Muscle layer of duodenum (tissue), 2 donors: ENCODE measurements around the gene TMEFF2.

Experiments
- H3K27ac ChIP-seq: one replicate; pipeline ENCODE4 v1.7.0; 2013; ENCODE audit warnings: mild to moderate bottlenecking, low read length
- H3K27me3 ChIP-seq: one replicate; pipeline ENCODE4 v1.7.0; 2013; ENCODE audit warnings: low read depth, mild to moderate bottlenecking, control low read depth, low read length
- H3K36me3 ChIP-seq, 2 donors: one replicate each; pipeline ENCODE4 v1.7.0; 2013; ENCODE audit warnings: low read length in 2 of 2, control low read depth in 1 of 2, mild to moderate bottlenecking in 1 of 2; ENCODE audit not compliant: insufficient read depth in 2 of 2, control insufficient read depth in 1 of 2
- H3K4me1 ChIP-seq, 2 donors: one replicate each; pipeline ENCODE4 v1.7.0; 2013; ENCODE audit warnings: low read length in 2 of 2, mild to moderate bottlenecking in 2 of 2, control low read depth in 1 of 2, moderate library complexity in 1 of 2; ENCODE audit not compliant: insufficient read depth in 2 of 2, control insufficient read depth in 1 of 2
- H3K4me3 ChIP-seq, 2 donors: one replicate each; pipeline ENCODE4 v1.7.0; 2013; ENCODE audit warnings: low read length in 2 of 2, low read depth in 1 of 2, mild to moderate bottlenecking in 1 of 2
- H3K9me3 ChIP-seq, 2 donors: one replicate each; pipeline ENCODE4 v1.7.0; 2013; ENCODE audit warnings: low read length in 2 of 2, control low read depth in 1 of 2, mild to moderate bottlenecking in 1 of 2; ENCODE audit not compliant: control insufficient read depth in 1 of 2
- donor health status: healthy.

Gene TMEFF2

DNA sequence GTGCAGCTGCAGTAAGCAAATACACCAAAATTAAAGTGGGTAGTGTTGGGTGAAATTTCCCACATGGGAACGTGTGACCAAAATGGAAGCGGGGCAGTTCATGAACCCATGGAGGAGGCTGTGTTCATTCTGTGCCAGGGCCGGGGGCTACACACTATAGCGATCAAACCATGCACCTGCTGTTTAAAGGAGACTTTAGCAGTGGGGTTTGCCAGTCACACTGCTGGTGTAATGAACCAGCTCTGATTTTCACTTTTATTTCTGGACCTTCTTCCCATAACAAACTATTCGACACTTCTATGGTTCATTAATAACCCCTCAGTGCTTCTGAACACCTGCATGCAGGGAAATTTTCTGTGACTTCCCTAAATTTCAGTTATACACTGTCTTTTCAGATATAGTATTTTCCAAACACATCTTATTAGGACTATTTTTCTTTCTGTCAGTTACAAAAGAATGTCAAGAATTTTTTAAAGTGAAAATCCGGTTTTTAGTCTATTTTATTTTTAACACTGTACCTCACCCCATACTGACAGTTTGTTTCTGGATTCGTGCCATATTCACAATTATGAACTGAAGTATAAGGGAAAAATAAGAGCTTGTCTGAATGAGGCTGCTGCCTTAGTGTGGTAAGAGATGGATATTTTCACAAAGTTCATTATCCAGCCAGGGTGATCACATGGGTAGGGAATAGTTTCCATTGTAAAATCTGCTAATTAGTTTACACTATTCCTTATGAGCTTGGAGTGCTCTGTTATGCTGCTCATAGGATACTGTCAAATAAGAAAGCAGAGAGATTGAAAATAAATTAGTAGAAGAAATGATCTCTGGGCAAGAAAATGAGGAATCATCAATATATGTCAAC lies 236.5 kb downstream of the TMEFF2 start:
- H3K27ac ChIP-seq, result no peak overlapping the region

GRCh38 chr2:191954451-191954850 lies 240.3 kb downstream of the TMEFF2 start:
- no peaks in the 10 kb centered on the region for H3K36me3 ChIP-seq
- no peaks in the 10 kb centered on the region for H3K9me3 ChIP-seq
- H3K4me3 ChIP-seq, result no peak overlapping the region
- no peaks in the 10 kb centered on the region for H3K27me3 ChIP-seq
- no peak overlapping the region for H3K27ac ChIP-seq
- peaks cover 0 to 4% of the 10 kb centered on the region in 2 donors for H3K4me1 ChIP-seq

More for the DNA sequence above, 236.5 kb downstream of the TMEFF2 start:
- Histone ChIP-seq H3K27me3 (no peaks in the 10 kb centered on the region), H3K36me3 (no peaks in the 10 kb centered on the region), H3K4me3 (no peak overlapping the region), H3K9me3 (no peaks in the 10 kb centered on the region), H3K4me1 (peaks cover 0 to 4% of the 10 kb centered on the region in 2 donors)

DNA sequence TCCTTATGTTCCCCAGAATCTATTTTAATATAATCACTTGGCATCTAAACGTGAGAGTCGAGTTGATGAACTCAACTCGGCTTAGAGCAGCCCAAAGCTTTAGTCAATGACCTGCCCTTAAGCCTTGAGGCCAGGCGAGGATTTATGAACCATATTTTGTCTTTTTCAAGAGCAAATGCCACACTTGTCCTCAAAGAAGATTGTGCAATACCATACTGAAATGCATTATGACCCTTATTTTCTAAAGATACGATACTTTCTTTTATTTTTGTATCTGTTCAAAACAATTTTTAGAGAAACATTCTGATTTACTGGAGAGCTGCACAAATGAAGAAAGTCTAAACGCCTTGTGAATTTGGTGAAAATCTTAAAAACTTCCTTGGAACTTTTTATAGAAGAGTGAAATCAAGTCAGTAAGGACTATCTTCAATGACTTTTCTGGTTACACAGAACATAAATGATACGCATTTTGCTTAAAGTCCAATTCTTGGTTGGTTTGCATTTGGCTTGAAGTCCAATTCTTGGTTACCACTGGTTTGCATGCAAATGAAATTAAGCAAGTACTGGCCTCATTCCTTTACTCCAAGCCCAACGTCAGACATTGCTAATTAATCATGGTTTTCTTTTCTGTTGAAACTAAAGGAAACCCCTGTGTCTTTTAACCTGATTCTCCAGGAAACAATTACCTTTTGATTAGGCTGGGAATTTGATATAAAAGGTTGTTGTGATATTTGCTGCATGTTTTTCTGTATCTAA lies 242.0 kb downstream of the TMEFF2 start:
- H3K27ac ChIP-seq, result no peak overlapping the region

GRCh38 chr2:191951832-191952231 lies 242.9 kb downstream of the TMEFF2 start:
- no peaks in the 10 kb centered on the region for H3K9me3 ChIP-seq
- no peaks in the 10 kb centered on the region for H3K4me1 ChIP-seq
- no peak overlapping the region for H3K27ac ChIP-seq
- no peaks in the 10 kb centered on the region for H3K27me3 ChIP-seq
- H3K36me3 ChIP-seq, result no peaks in the 10 kb centered on the region
- no peak overlapping the region for H3K4me3 ChIP-seq

More for the DNA sequence above, 242.0 kb downstream of the TMEFF2 start:
- no peaks in the 10 kb centered on the region for H3K27me3 ChIP-seq
- no peaks in the 10 kb centered on the region for H3K9me3 ChIP-seq
- H3K4me3 ChIP-seq, result no peak overlapping the region
- no peaks in the 10 kb centered on the region for H3K36me3 ChIP-seq
- no peaks in the 10 kb centered on the region for H3K4me1 ChIP-seq

- no peak overlapping the region for H3K27ac ChIP-seq
Observed at GRCh38 chr2:191951376-191951775, 243.4 kb downstream of the TMEFF2 start.

GRCh38 chr2:191950132-191950874 lies 244.4 kb downstream of the TMEFF2 start:
- Histone ChIP-seq H3K9me3 (no peaks in the 10 kb centered on the region), H3K4me3 (no peak overlapping the region), H3K27me3 (no peaks in the 10 kb centered on the region), H3K4me1 (no peaks in the 10 kb centered on the region), H3K36me3 (no peaks in the 10 kb centered on the region), H3K27ac (no peak overlapping the region)

More at GRCh38 chr2:191951376-191951775, 243.4 kb downstream of the TMEFF2 start:
- Histone ChIP-seq H3K4me1 (no peaks in the 10 kb centered on the region), H3K36me3 (no peaks in the 10 kb centered on the region), H3K27me3 (no peaks in the 10 kb centered on the region), H3K9me3 (no peaks in the 10 kb centered on the region), H3K4me3 (no peak overlapping the region)

DNA sequence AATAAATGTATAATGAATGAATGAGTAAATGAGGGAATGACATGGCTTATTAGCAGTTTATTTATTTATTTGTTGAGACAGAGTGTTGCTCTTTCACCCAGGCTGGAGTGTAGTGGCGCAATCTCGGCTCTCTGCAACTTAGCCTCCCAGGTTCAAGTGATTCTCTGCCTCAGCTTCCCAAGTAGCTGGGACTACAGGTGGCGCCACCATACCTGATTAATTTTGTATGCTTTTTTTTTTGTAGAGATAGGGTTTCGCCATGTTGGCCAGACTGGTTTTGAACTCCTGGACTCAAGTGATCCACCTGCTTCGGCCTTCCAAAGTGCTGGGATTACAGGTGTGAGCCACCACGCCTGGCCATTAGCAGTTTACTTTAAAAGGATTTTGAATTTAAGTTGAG lies 247.5 kb downstream of the TMEFF2 start:
- Histone ChIP-seq H3K4me1 (peaks cover 0 to 14% of the 10 kb centered on the region in 2 donors), H3K27ac (no peak overlapping the region), H3K9me3 (no peaks in the 10 kb centered on the region), H3K36me3 (no peaks in the 10 kb centered on the region), H3K27me3 (no peaks in the 10 kb centered on the region), H3K4me3 (no peak overlapping the region)

DNA sequence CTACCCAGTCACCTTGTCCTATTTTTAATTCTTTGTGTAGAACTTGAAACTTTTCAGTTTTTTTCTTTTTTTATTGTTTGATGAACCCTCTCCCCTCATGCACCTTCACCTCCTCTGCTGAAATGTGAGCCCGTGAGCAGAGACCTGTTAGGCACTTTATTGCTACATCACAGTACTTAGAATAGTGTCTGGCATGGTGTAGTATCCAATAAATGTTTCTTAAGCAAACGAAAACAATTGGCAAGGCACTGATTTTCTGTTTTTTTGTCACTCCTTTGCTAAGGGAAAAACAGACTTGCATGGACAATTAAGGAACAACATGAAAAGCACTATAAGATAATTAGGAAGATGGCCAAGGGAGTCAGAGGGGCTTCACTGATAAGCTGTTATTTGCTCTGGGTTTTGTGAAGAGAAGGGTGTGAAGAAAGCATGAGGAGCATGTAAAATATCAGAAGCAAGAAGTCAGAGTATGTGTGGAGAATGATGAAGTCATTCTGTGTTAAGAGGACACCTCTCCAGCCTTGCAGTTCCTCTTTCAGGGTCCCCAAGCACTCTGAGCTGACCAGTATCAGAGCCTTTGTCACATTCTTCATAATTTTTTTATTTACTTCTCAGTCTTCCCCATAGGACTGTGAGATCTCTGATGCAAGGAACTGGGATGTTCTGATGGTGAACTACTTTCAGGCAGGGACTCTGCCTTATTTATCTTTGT lies 248.1 kb downstream of the TMEFF2 start:
- H3K4me1 ChIP-seq, result peaks cover 0 to 19% of the 10 kb centered on the region in 2 donors
- no peaks in the 10 kb centered on the region for H3K9me3 ChIP-seq
- no peak overlapping the region for H3K4me3 ChIP-seq
- no peaks in the 10 kb centered on the region for H3K36me3 ChIP-seq
- H3K27me3 ChIP-seq, result no peaks in the 10 kb centered on the region
- no peak overlapping the region for H3K27ac ChIP-seq

- H3K4me3 ChIP-seq, result no peak overlapping the region
- H3K4me1 ChIP-seq, result peaks cover 0 to 26% of the 10 kb centered on the region in 2 donors
- no peak overlapping the region for H3K27ac ChIP-seq
- H3K36me3 ChIP-seq, result no peaks in the 10 kb centered on the region
- H3K27me3 ChIP-seq, result no peaks in the 10 kb centered on the region
- H3K9me3 ChIP-seq, result no peaks in the 10 kb centered on the region
Observed at GRCh38 chr2:191945623-191946022, 249.1 kb downstream of the TMEFF2 start.

GRCh38 chr2:191942739-191943103 lies 252.0 kb downstream of the TMEFF2 start:
- Histone ChIP-seq H3K36me3 (no peaks in the 10 kb centered on the region), H3K9me3 (no peaks in the 10 kb centered on the region), H3K4me3 (no peak overlapping the region), H3K27me3 (no peaks in the 10 kb centered on the region), H3K27ac (no peak overlapping the region), H3K4me1 (peaks cover 0 to 26% of the 10 kb centered on the region in 2 donors)
